Measurements from ENCODE around the gene RELN.

DNA sequence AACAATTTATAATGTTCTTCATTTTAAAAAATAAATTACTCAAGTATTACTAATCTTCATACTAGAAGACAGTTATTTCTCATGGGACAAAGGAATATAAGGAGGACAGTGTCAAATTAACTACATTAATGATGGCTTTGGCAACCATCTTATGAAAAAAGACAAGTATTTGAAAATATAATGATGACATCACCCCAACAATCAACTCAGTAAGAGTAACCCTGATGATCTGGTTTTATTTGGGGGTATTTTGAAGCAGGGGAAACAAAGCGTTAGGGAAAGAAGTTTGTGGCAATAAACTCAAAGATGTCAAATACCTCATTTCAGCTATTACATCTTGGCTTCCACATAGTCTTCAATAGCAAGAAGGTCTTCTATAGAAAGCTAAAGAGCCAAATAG, 29.0 kb upstream of the RELN start:
- TF ChIP-seq EP300 (IDR thresholded peaks at IDR 0.05) (no peak), POLR2A (IDR thresholded peaks at IDR 0.05) (no peak)
- TF ChIP-seq, protein P1, sequence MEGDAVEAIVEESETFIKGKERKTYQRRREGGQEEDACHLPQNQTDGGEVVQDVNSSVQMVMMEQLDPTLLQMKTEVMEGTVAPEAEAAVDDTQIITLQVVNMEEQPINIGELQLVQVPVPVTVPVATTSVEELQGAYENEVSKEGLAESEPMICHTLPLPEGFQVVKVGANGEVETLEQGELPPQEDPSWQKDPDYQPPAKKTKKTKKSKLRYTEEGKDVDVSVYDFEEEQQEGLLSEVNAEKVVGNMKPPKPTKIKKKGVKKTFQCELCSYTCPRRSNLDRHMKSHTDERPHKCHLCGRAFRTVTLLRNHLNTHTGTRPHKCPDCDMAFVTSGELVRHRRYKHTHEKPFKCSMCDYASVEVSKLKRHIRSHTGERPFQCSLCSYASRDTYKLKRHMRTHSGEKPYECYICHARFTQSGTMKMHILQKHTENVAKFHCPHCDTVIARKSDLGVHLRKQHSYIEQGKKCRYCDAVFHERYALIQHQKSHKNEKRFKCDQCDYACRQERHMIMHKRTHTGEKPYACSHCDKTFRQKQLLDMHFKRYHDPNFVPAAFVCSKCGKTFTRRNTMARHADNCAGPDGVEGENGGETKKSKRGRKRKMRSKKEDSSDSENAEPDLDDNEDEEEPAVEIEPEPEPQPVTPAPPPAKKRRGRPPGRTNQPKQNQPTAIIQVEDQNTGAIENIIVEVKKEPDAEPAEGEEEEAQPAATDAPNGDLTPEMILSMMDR (IDR thresholded peaks at IDR 0.05) = no peak
